Measurements from ENCODE around the gene KCNIP4.

DNA sequence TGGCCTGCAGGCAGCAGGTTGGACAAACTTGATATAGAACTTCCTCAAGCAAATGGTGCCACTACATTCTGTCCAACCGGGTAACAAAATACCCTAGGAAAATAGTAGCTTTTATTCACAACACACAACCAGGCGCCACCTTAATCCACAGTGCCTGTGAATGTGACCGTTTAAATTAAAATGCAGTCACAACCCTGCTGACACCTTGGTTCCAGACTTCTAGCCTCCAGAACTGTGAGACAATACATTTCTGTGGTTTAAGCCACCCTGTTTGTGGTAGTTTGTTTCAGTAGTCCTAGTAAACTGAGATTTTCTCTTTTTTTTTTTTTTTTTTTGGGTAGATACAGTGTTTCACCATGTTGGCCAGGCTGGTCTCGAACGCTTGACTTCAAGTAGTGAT, 672.5 kb downstream of the KCNIP4 start:
- TF ChIP-seq, protein P1, sequence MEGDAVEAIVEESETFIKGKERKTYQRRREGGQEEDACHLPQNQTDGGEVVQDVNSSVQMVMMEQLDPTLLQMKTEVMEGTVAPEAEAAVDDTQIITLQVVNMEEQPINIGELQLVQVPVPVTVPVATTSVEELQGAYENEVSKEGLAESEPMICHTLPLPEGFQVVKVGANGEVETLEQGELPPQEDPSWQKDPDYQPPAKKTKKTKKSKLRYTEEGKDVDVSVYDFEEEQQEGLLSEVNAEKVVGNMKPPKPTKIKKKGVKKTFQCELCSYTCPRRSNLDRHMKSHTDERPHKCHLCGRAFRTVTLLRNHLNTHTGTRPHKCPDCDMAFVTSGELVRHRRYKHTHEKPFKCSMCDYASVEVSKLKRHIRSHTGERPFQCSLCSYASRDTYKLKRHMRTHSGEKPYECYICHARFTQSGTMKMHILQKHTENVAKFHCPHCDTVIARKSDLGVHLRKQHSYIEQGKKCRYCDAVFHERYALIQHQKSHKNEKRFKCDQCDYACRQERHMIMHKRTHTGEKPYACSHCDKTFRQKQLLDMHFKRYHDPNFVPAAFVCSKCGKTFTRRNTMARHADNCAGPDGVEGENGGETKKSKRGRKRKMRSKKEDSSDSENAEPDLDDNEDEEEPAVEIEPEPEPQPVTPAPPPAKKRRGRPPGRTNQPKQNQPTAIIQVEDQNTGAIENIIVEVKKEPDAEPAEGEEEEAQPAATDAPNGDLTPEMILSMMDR (IDR thresholded peaks at IDR 0.05) = no peak
- no peak for TF ChIP-seq EZH2 (IDR thresholded peaks at IDR 0.05; ENCODE audit: borderline replicate concordance, insufficient read depth, low read depth, low read length, poor library complexity, severe bottlenecking)
